HUES48 (cell line): ENCODE measurements around the gene CYB561D1.

Source experiments
- H3K27ac ChIP-seq: one replicate; pipeline ENCODE4 v1.7.0; 2013; ENCODE audit warnings: low read depth, low read length, inconsistent platforms
- H3K27me3 ChIP-seq: 2 replicates; pipeline ENCODE4 v1.6.1; 2013; ENCODE audit warnings: mild to moderate bottlenecking, low read length; ENCODE audit not compliant: control insufficient read depth, insufficient read depth
- H3K36me3 ChIP-seq: 2 replicates; pipeline ENCODE4 v1.6.1; 2013; ENCODE audit warnings: low read length; ENCODE audit not compliant: control insufficient read depth, insufficient read depth
- H3K4me1 ChIP-seq: 2 replicates; pipeline ENCODE4 v1.6.1; 2013; ENCODE audit warnings: mild to moderate bottlenecking, low read length; ENCODE audit not compliant: control insufficient read depth, insufficient read depth
- H3K4me3 ChIP-seq: 2 replicates; pipeline ENCODE4 v1.5.1; 2013; ENCODE audit warnings: mild to moderate bottlenecking, low read depth, low read length
- H3K9ac ChIP-seq: 2 replicates; pipeline ENCODE4 v1.6.1; 2013; ENCODE audit warnings: mild to moderate bottlenecking, low read depth, low read length, moderate library complexity
- H3K9me3 ChIP-seq: 2 replicates; pipeline ENCODE4 v1.6.1; 2013; ENCODE audit warnings: low read length; ENCODE audit not compliant: control insufficient read depth, insufficient read depth

Gene CYB561D1

DNA sequence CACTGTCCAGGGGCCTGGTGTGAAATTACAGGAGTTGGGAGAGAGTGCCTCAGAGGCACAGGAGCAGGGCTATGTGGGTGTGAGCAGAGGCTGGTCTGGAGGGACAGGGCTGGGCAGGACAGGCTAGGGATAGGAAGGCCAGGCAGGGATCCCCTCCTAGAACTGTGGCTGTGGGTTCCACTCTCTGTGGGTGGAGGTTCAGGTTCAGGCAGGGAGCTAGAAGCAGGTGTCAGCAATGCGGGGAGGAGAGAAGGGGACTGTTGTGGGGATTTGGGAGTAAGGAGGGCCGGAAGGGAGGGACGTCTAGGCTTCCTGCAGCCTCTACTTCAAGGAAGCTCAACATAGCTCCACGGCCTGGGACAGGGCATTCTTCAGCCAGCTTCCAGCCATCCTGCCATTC lies 37.5 kb downstream of the CYB561D1 start:
- peaks cover 6% of the 10 kb centered on the region; the same call in 1 of the 2 replicates for H3K4me1 ChIP-seq
- H3K27ac ChIP-seq = no peak overlapping the region
- H3K4me3 ChIP-seq = no peak overlapping the region
- no peak overlapping the region for H3K9ac ChIP-seq
- H3K27me3 ChIP-seq = no peaks in the 10 kb centered on the region
- no peaks in the 10 kb centered on the region for H3K9me3 ChIP-seq
- H3K36me3 ChIP-seq = no peaks in the 10 kb centered on the region

DNA sequence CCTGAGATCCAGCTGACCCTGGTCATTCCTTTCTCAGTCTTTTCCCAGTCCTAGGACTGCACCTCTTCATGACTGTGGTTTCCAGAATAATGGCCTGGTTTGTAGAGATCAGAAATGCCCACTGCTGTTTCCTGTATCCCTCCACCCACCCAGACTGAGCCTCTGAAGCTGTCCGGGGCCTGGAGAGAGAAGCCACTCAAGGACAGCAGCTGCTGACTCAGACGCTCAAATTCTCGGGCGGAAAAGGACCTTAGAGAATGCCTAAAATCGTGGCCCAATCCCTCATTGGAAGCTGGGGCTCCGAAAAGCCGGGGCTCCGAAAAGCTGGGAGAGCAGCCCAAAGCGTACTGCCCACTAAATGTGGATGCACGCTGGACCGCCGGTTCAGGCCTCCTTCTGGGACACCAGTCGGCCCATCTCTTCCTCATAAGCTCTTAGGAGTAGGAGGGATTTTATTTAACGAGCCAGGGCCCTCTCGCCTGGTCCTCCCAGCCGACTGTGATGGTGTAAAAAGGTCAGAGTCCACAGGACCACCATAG lies 38.0 kb downstream of the CYB561D1 start:
- Histone ChIP-seq H3K36me3 (no peaks in the 10 kb centered on the region), H3K4me1 (peaks cover 6% of the 10 kb centered on the region; the same call in 1 of the 2 replicates), H3K27me3 (no peaks in the 10 kb centered on the region), H3K4me3 (no peak overlapping the region), H3K27ac (no peak overlapping the region), H3K9ac (no peak overlapping the region), H3K9me3 (no peaks in the 10 kb centered on the region)

DNA sequence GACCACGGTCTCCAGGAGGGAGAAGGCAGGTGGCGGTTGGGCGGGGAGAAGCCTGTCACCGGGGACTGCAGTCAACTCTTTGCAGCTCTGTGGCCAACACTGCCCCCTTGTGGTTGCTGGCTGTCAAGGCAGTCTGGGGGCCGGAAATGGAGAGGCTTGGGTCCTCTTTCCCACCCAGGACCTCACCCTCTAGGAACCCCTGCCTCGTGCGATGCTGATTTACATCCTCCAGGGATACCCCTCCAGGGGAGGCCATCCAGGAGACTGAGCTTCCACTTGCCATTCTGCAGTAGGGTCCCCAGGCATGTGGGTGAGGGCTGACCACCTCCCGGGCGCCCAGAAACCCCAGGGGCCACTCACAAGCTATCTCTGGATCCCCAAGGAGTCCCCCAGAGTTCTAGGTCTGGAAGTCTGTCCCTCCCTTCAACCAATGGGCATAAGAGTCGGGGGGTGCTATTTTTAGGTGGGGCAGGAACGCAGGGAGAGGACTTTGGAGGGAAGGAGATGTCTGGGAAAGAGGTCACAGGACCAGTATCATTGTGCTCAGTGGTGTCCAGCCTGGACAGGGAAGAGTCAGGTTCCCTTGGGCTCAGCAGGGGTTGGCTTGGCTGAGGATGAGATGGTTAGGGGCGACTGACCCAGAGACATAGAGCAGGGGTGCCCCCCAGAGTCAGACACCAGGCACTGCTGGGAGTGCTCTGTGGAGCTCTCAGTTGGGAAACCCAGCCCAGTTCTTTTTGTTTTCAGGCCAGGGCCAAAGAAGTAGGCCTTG lies 38.7 kb downstream of the CYB561D1 start:
- Histone ChIP-seq H3K27me3 (no peaks in the 10 kb centered on the region), H3K9ac (no peak overlapping the region), H3K4me3 (no peak overlapping the region)

DNA sequence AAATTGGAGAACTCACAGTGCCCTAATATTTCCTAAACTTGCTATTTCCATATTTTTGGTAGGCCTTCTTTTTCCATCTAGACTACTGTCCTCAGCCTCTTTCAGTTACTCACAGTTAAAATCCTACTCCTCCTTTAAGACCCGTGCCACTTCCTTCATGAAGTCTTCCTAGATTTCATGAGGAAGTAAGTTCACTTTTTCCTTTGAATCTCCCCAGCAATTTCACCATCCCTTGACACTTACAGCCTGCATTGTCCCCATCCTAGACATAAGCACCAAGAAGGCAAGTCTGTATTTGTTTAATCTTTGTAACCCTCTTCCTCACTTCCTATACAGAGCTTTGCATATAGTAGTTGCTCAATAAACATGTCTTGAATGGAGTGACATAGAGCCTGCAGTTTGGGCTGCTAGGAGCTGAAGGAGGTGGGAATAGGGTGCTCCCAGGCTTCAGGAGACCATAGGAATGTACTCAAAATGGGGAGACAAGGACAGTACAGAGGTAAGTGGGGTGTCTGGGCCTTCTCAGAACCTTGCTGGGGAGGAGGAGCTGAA lies 40.5 kb downstream of the CYB561D1 start:
- Histone ChIP-seq H3K4me3 (no peak overlapping the region), H3K36me3 (no peaks in the 10 kb centered on the region), H3K9ac (no peak overlapping the region), H3K4me1 (peaks cover 6% of the 10 kb centered on the region; the same call in 1 of the 2 replicates), H3K9me3 (no peaks in the 10 kb centered on the region), H3K27ac (no peak overlapping the region), H3K27me3 (no peaks in the 10 kb centered on the region)

More for the DNA sequence above, 38.7 kb downstream of the CYB561D1 start:
- peaks cover 6% of the 10 kb centered on the region; the same call in 1 of the 2 replicates for H3K4me1 ChIP-seq
- H3K27ac ChIP-seq = no peak overlapping the region
- H3K36me3 ChIP-seq = no peaks in the 10 kb centered on the region
- no peaks in the 10 kb centered on the region for H3K9me3 ChIP-seq

DNA sequence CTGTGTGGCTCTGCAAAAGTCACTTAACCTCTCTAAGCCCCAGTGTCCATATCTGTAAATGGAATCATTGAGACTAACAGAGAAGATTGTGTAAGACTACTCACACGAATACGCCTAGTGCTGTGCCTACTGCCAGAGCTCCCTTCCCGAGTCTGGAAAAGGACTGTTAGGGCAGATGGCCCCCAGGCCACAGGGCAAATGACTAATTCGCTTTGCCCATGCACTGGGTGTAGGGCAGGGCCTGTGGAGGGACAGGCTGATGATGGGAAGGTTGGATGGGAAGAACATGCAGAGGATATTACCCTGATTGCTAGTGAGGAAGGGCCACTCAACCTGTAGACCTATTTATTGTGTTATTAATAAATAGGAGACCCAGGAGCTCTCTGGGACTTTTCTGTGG lies 41.6 kb downstream of the CYB561D1 start:
- no peaks in the 10 kb centered on the region for H3K27me3 ChIP-seq
- H3K9ac ChIP-seq = no peak overlapping the region
- H3K27ac ChIP-seq = no peak overlapping the region
- H3K4me3 ChIP-seq = no peak overlapping the region
- H3K4me1 ChIP-seq = peaks cover 8% of the 10 kb centered on the region; the same call in 1 of the 2 replicates
- H3K9me3 ChIP-seq = no peaks in the 10 kb centered on the region
- no peaks in the 10 kb centered on the region for H3K36me3 ChIP-seq

DNA sequence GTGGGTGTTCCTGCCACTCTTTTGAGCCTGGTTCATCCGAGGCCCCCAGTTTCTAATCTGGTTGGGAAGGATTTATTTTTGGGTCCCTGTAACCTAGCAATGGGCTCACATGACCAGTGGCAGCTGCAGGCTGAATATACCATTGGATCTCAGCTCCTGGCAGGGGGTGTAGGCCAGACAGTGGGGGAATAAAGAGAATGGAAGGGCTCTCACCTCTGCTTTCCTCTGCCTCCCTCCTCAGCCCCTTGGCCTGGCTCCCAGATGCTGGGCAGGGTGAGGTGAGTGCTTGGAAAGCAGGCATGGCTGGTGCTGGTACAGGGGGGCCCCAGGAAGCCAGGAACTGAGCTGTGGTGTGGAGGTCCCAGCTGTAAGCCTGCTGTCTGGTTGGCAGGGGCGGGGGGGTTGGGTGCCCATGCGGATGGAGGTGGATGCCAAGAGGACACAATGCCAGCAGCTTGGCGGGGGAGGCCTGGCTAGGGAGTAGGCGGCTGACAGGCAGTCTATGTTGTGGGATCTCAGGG lies 42.1 kb downstream of the CYB561D1 start:
- Histone ChIP-seq H3K9ac (no peak overlapping the region), H3K27me3 (no peaks in the 10 kb centered on the region), H3K36me3 (no peaks in the 10 kb centered on the region)

DNA sequence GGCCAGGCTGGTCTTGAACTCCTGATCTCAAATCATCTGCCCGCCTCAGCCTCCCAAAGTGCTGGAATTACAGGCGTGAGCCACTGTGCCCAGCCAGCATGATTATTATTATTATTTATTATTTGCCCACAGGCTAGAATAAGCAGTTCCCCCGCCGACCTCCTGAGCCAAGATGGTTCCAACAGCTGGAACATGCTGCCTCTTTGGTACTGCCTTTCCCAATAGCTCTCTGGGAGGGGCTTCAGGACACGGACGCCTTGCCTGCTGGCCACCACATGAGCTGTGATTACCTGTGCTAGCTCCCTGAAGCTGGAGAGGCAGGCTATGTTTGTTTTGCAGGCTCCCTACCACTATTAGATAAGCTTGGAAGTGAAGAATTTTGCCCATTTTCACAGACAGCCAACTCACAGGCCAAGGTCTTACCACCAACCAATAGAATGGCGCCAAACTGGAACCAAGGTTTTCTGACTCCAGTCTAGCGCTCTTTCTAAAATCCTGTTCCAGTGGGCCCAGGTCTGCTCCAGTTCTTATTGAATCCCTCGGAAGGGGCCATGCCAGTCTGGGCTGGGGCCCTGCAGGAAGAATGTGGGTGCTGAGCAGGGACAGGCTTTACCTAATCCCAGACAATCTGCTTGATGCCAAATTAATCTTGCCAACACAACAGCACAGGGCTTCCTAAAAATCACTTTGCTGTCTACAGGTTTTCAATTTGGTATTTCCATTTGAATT lies 43.7 kb downstream of the CYB561D1 start:
- no peak overlapping the region for H3K4me3 ChIP-seq
- no peaks in the 10 kb centered on the region for H3K9me3 ChIP-seq
- peaks cover 6% of the 10 kb centered on the region; the same call in 1 of the 2 replicates for H3K4me1 ChIP-seq
- H3K27ac ChIP-seq = no peak overlapping the region
- no peak overlapping the region for H3K9ac ChIP-seq
- H3K27me3 ChIP-seq = no peaks in the 10 kb centered on the region
- no peaks in the 10 kb centered on the region for H3K36me3 ChIP-seq

More for the DNA sequence above, 42.1 kb downstream of the CYB561D1 start:
- Histone ChIP-seq H3K4me1 (peaks cover 8% of the 10 kb centered on the region; the same call in 1 of the 2 replicates), H3K9me3 (no peaks in the 10 kb centered on the region), H3K27ac (no peak overlapping the region), H3K4me3 (no peak overlapping the region)

DNA sequence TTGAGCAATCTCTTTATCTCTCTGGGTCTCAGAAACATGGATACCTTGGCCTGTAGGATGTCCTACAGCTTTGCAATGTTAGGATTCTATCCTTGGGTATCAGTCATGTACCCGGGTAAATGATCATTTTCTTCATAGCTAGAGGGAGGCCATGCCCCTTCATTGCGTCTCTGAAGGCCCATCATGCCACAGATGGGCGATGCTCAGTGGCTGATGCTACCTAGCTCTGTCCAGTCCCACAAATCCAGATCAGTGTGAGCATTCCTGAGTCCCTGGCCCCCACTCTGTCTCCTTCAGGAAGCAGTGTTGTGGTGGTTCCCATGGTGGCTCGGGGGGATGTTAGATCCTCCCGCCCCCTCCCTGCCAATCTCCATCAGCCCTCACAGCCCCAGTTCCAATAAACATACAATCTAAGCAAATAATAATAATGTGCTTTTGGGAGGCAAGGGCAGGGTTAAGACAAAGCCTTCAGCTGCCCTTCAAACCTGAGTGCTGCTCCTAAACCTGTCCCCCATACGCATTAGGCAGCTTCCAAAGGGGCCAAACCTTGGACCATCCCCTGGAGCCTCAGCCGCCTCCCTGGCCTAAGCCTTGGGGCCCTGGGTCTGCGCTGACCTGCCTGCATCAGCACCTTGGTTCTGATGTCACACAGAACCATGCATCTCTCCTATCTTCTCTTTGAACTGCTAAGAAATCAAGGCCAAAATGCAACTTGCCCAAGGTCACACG lies 45.1 kb downstream of the CYB561D1 start:
- Histone ChIP-seq H3K27me3 (no peaks in the 10 kb centered on the region), H3K36me3 (no peaks in the 10 kb centered on the region), H3K9me3 (no peaks in the 10 kb centered on the region), H3K4me1 (peaks cover 5% of the 10 kb centered on the region; the same call in 1 of the 2 replicates), H3K4me3 (no peak overlapping the region), H3K27ac (no peak overlapping the region), H3K9ac (no peak overlapping the region)

DNA sequence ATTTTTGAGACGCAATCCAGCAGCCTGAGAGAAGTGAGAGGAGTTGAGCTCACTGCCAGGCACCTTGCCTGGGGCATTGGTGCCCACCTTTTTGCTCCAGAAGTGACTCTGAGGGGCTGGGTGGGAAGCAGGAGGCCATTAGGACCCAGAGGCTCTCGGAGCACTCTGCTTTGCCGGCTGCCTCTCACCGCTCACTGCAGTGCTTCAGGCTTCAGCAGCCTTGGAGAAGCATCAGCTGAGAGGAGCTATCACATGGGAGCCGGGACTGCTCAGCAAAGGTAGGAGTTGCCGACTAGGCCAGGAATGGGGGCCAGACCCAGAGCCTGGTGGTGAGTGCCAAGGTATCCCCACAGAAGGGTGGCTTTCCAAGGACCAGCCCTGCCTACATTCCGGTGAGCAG lies 45.8 kb downstream of the CYB561D1 start, which contains the start of gene GPR61:
TSS of gene GPR61 (plus strand) at position 197 of the 400 bp plus-strand sequence. CDS start 3,151 bp downstream, outside the sequence.
- H3K9me3 ChIP-seq = no peaks in the 10 kb centered on the region
- H3K4me1 ChIP-seq = peaks cover 5% of the 10 kb centered on the region; the same call in 1 of the 2 replicates

DNA sequence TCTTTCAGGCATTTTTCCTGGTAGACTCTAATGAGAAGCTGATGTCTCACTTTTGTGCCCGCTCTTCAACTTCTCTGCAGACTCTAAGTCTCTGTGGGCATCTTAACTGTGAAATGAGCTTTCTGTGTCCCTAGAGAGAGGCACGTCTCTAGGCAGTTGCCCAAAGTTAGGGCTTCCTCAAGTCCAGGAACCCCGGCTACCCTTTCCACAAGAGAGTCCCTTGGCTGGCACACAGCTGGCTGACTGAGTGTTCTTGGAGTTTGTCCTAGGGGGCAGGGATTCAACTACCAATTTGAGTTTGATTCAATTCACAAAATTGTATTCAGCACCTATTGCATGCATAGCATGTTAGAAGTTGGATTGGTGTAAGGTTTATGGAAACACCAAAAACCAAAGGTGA lies 47.2 kb downstream of the CYB561D1 start:
- no peak overlapping the region for H3K9ac ChIP-seq
- H3K9me3 ChIP-seq = no peaks in the 10 kb centered on the region
- H3K27me3 ChIP-seq = no peaks in the 10 kb centered on the region

More for the DNA sequence above, 45.8 kb downstream of the CYB561D1 start, which contains the start of gene GPR61:
- Histone ChIP-seq H3K9ac (no peak within 1 kb of the TSS), H3K27me3 (no peaks in the 10 kb centered on the region), H3K27ac (no peak within 1 kb of the TSS), H3K36me3 (no peaks in the 10 kb centered on the region), H3K4me3 (no peak within 1 kb of the TSS; the same call in 1 of the 2 replicates)

More for the DNA sequence above, 47.2 kb downstream of the CYB561D1 start:
- Histone ChIP-seq H3K27ac (no peak overlapping the region), H3K4me3 (no peak overlapping the region), H3K36me3 (no peaks in the 10 kb centered on the region), H3K4me1 (peaks cover 5% of the 10 kb centered on the region)
